Measurements from ENCODE around the gene IL1F10. TPM values are rescaled to one million over a fixed set of nuclear protein-coding genes. Genes with fewer than 3 reads are reported as not detected.

IL1F10 gene
- total and polyA plus RNA-seq, 8 donors: not detected

- Histone ChIP-seq H3K27me3 (peaks cover 0 to 7% of the 10 kb centered on the region in 2 donors), H3K9me3 (no peaks in the 10 kb centered on the region), H3K4me3 (no peak overlapping the region), H3K27ac (no peak overlapping the region), H3K36me3 (no peaks in the 10 kb centered on the region), H3K4me1 (no peaks in the 10 kb centered on the region)
- DNase-seq: no peak
- TF ChIP-seq CTCF (IDR thresholded peaks at IDR 0.05): no peak
- no peak for ATAC-seq
- intact Hi-C loops (cut with DNase I): no loop called here
Observed at GRCh38 chr2:113061241-113061640, 6.5 kb upstream of the IL1F10 start.

DNA sequence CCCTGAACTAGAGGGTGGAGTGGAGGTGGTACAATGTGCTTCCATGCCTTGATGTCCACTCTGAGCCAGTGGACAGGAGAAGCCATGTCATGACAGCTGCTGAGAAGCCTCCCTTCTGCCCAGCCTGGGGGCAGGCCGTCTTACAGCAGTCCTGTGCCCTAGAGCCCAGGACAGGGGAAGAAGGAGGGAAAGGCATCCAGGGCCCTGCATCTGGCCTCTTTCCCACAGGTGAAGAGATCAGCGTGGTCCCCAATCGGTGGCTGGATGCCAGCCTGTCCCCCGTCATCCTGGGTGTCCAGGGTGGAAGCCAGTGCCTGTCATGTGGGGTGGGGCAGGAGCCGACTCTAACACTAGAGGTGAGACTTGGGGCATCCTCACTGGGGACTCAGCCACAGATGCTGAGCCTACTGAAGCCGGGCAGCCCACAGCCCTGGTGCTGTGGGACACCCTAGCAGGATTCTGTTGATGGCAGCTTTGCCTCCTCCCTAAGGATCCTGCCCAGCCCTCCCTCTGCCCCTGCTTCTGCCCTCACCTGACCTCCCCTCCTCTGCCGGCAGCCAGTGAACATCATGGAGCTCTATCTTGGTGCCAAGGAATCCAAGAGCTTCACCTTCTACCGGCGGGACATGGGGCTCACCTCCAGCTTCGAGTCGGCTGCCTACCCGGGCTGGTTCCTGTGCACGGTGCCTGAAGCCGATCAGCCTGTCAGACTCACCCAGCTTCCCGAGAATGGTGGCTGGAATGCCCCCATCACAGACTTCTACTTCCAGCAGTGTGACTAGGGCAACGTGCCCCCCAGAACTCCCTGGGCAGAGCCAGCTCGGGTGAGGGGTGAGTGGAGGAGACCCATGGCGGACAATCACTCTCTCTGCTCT lies 5.6 kb upstream of the IL1F10 start:
- DNase-seq: no peak
- Histone ChIP-seq H3K36me3 (no peaks in the 10 kb centered on the region), H3K27ac (no peak overlapping the region), H3K9me3 (no peaks in the 10 kb centered on the region), H3K4me3 (no peak overlapping the region), H3K27me3 (peaks cover 0 to 7% of the 10 kb centered on the region in 2 donors), H3K4me1 (no peaks in the 10 kb centered on the region)
- intact Hi-C loops (cut with DNase I): no loop called here
- TF ChIP-seq CTCF (IDR thresholded peaks at IDR 0.05): no peak
- no peak for ATAC-seq

GRCh38 chr2:113064281-113064680 lies 3.5 kb upstream of the IL1F10 start:
- no peak for ATAC-seq
- intact Hi-C loops (cut with DNase I): no loop called here

DNA sequence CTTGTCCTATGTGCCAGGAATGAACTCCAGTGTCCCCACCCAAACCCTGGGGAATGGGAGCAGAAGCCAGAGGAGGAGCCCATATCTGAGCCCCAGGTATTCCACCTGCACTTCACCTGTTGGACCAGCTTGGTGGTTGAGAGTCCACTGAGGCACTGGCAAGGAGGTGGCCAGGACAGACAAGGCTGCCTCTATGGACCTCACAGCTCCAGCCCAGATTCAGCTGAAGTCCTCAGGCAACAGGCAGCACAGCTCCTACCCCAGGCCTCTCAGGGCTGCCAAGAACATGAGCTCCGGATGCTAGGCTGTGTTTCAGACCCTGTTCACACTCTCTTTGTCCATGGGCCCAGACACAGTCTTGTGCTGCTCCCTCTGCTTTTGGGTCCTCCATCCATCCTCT lies 2.9 kb upstream of the IL1F10 start:
- no peaks in the 10 kb centered on the region for H3K9me3 ChIP-seq
- H3K36me3 ChIP-seq: no peaks in the 10 kb centered on the region
- TF ChIP-seq CTCF (IDR thresholded peaks at IDR 0.05): no peak
- no peak overlapping the region for H3K27ac ChIP-seq
- peaks cover 0 to 7% of the 10 kb centered on the region in 2 donors for H3K27me3 ChIP-seq
- no peak for ATAC-seq
- H3K4me3 ChIP-seq: no peak overlapping the region
- intact Hi-C loops (cut with DNase I): no loop called here
- no peaks in the 10 kb centered on the region for H3K4me1 ChIP-seq
- no peak for DNase-seq

More at GRCh38 chr2:113064281-113064680, 3.5 kb upstream of the IL1F10 start:
- no peak for DNase-seq
- TF ChIP-seq CTCF (IDR thresholded peaks at IDR 0.05): no peak
- Histone ChIP-seq H3K9me3 (no peaks in the 10 kb centered on the region), H3K27me3 (peaks cover 0 to 7% of the 10 kb centered on the region in 2 donors), H3K4me1 (no peaks in the 10 kb centered on the region), H3K36me3 (no peaks in the 10 kb centered on the region), H3K27ac (no peak overlapping the region), H3K4me3 (no peak overlapping the region)

DNA sequence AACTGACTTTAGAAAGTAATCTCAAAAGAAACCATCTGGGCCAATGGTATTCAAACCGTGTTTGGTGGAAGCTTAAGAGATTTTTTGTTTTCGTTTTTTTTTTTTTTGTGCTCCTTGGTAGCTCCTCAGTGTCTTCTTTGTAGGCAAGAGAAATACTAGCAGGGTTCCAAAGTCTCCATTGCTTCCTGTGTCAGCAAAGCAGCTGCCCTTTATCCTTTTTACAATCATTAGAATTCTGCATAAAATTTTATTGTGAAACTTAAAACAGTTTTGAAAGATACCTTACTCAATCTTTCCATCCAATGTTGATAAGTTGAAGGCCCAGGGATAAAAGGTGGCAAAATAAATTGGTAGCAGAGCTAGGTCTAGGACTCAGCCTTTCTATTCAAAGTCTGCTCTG lies 479 bp downstream of the IL1F10 start:
- no peaks in the 10 kb centered on the region for H3K4me1 ChIP-seq
- ATAC-seq (no peak), DNase-seq (no peak)
- no peaks in the 10 kb centered on the region for H3K9me3 ChIP-seq
- no peak overlapping the region for H3K27ac ChIP-seq
- TF ChIP-seq CTCF (IDR thresholded peaks at IDR 0.05): no peak
- no peak overlapping the region for H3K4me3 ChIP-seq
- no peaks in the 10 kb centered on the region for H3K36me3 ChIP-seq
- H3K27me3 ChIP-seq: no peaks in the 10 kb centered on the region
- intact Hi-C loops (cut with DNase I): no loop called here
